ENCODE measurements around the gene H2AZ1.
A peak's percentile ranks its signal among the peaks of the same experiment; 100 is the strongest.

Gene H2AZ1

GRCh38 chr4:99949999-99950912, at the start of gene H2AZ1:
H2AZ1 (minus strand) TSS chr4:99950275; CDS start chr4:99950170, 105 bp downstream.
- Mint-ChIP-seq H3K9me3 (no peaks in the 10 kb centered on the region), H3K27me3 (ENCODE audit: low read depth) (no peaks in the 10 kb centered on the region), H3K36me3 (ENCODE audit: low read depth) (peaks cover 13% of the 10 kb centered on the region), H3K4me1 (ENCODE audit: low read depth) (peaks cover 13% of the 10 kb centered on the region), H3K4me3 (no peak within 1 kb of the TSS), H3K27ac (no peak within 1 kb of the TSS)

- Mint-ChIP-seq H3K4me1 (ENCODE audit: low read depth) (peaks cover 2% of the 10 kb centered on the region), H3K36me3 (ENCODE audit: low read depth) (no peaks in the 10 kb centered on the region), H3K9me3 (no peaks in the 10 kb centered on the region), H3K27ac (no peak overlapping the region), H3K27me3 (ENCODE audit: low read depth) (no peaks in the 10 kb centered on the region), H3K4me3 (no peak overlapping the region)
These were observed 48.2 kb upstream of the H2AZ1 start for GRCh38 chr4:99998062-99998867.

- H3K4me1 Mint-ChIP-seq (ENCODE audit: low read depth), result no peaks in the 10 kb centered on the region
- no peaks in the 10 kb centered on the region for H3K36me3 Mint-ChIP-seq (ENCODE audit: low read depth)
- H3K27ac Mint-ChIP-seq, result no peak overlapping the region
- no peak overlapping the region for H3K4me3 Mint-ChIP-seq
- no peaks in the 10 kb centered on the region for H3K9me3 Mint-ChIP-seq
- H3K27me3 Mint-ChIP-seq (ENCODE audit: low read depth), result peaks cover 5% of the 10 kb centered on the region
These were observed 41.7 kb upstream of the H2AZ1 start for GRCh38 chr4:99991741-99992140.

- Mint-ChIP-seq H3K36me3 (ENCODE audit: low read depth) (no peaks in the 10 kb centered on the region), H3K27ac (no peak overlapping the region), H3K9me3 (no peaks in the 10 kb centered on the region), H3K4me3 (no peak overlapping the region), H3K27me3 (ENCODE audit: low read depth) (peaks cover 9% of the 10 kb centered on the region), H3K4me1 (ENCODE audit: low read depth) (no peaks in the 10 kb centered on the region)
These were observed 37.6 kb upstream of the H2AZ1 start for GRCh38 chr4:99987681-99988080.

GRCh38 chr4:99986792-99987191, 36.7 kb upstream of the H2AZ1 start:
- no peaks in the 10 kb centered on the region for H3K9me3 Mint-ChIP-seq

GRCh38 chr4:99983289-99983943, 33.3 kb upstream of the H2AZ1 start:
- Mint-ChIP-seq H3K4me3 (no peak overlapping the region), H3K27me3 (ENCODE audit: low read depth) (peaks cover 12% of the 10 kb centered on the region), H3K9me3 (peaks cover 4% of the 10 kb centered on the region), H3K4me1 (ENCODE audit: low read depth) (no peaks in the 10 kb centered on the region), H3K27ac (no peak overlapping the region), H3K36me3 (ENCODE audit: low read depth) (no peaks in the 10 kb centered on the region)

More at GRCh38 chr4:99986792-99987191, 36.7 kb upstream of the H2AZ1 start:
- Mint-ChIP-seq H3K27me3 (ENCODE audit: low read depth) (peaks cover 9% of the 10 kb centered on the region), H3K27ac (no peak overlapping the region), H3K4me3 (no peak overlapping the region), H3K36me3 (ENCODE audit: low read depth) (no peaks in the 10 kb centered on the region), H3K4me1 (ENCODE audit: low read depth) (no peaks in the 10 kb centered on the region)

- no peak overlapping the region for H3K4me3 Mint-ChIP-seq
- no peak overlapping the region for H3K27ac Mint-ChIP-seq
- peaks cover 4% of the 10 kb centered on the region for H3K9me3 Mint-ChIP-seq
- H3K36me3 Mint-ChIP-seq (ENCODE audit: low read depth), result no peaks in the 10 kb centered on the region
- no peaks in the 10 kb centered on the region for H3K4me1 Mint-ChIP-seq (ENCODE audit: low read depth)
- peaks cover 15% of the 10 kb centered on the region for H3K27me3 Mint-ChIP-seq (ENCODE audit: low read depth)
These were observed 29.8 kb upstream of the H2AZ1 start for GRCh38 chr4:99979872-99980271.

GRCh38 chr4:99971453-99972111, 21.5 kb upstream of the H2AZ1 start:
- Mint-ChIP-seq H3K4me3 (no peak overlapping the region), H3K27me3 (ENCODE audit: low read depth) (peaks cover 48% of the 10 kb centered on the region), H3K36me3 (ENCODE audit: low read depth) (no peaks in the 10 kb centered on the region), H3K27ac (no peak overlapping the region), H3K4me1 (ENCODE audit: low read depth) (no peaks in the 10 kb centered on the region), H3K9me3 (peaks cover 5% of the 10 kb centered on the region)

- H3K27me3 Mint-ChIP-seq (ENCODE audit: low read depth), result peaks cover 35% of the 10 kb centered on the region
- peaks cover 10% of the 10 kb centered on the region for H3K4me1 Mint-ChIP-seq (ENCODE audit: low read depth)
- no peak overlapping the region for H3K27ac Mint-ChIP-seq
- no peaks in the 10 kb centered on the region for H3K9me3 Mint-ChIP-seq
- peaks cover 2% of the 10 kb centered on the region for H3K36me3 Mint-ChIP-seq (ENCODE audit: low read depth)
- no peak overlapping the region for H3K4me3 Mint-ChIP-seq
These were observed 18.3 kb upstream of the H2AZ1 start for GRCh38 chr4:99968330-99968729.

- Mint-ChIP-seq H3K27ac (no peak overlapping the region), H3K4me1 (ENCODE audit: low read depth) (peaks cover 10% of the 10 kb centered on the region), H3K4me3 (no peak overlapping the region), H3K36me3 (ENCODE audit: low read depth) (peaks cover 2% of the 10 kb centered on the region), H3K9me3 (no peaks in the 10 kb centered on the region), H3K27me3 (ENCODE audit: low read depth) (peaks cover 31% of the 10 kb centered on the region)
These were observed 16.6 kb upstream of the H2AZ1 start for GRCh38 chr4:99966692-99967091.

- Mint-ChIP-seq H3K4me3 (no peak overlapping the region), H3K36me3 (ENCODE audit: low read depth) (peaks cover 2% of the 10 kb centered on the region), H3K27me3 (ENCODE audit: low read depth) (peaks cover 31% of the 10 kb centered on the region), H3K27ac (peak overlapping the region; percentile 18), H3K4me1 (ENCODE audit: low read depth) (peaks cover 11% of the 10 kb centered on the region), H3K9me3 (no peaks in the 10 kb centered on the region)
These were observed 15.7 kb upstream of the H2AZ1 start for GRCh38 chr4:99965674-99966350.

- Mint-ChIP-seq H3K4me1 (ENCODE audit: low read depth) (peaks cover 11% of the 10 kb centered on the region), H3K27me3 (ENCODE audit: low read depth) (peaks cover 36% of the 10 kb centered on the region), H3K9me3 (no peaks in the 10 kb centered on the region), H3K36me3 (ENCODE audit: low read depth) (peaks cover 2% of the 10 kb centered on the region), H3K4me3 (no peak overlapping the region), H3K27ac (no peak overlapping the region)
These were observed 15.1 kb upstream of the H2AZ1 start for GRCh38 chr4:99965173-99965572.

- Mint-ChIP-seq H3K9me3 (peaks cover 6% of the 10 kb centered on the region), H3K27ac (no peak overlapping the region), H3K4me3 (no peak overlapping the region), H3K4me1 (ENCODE audit: low read depth) (peaks cover 11% of the 10 kb centered on the region), H3K27me3 (ENCODE audit: low read depth) (peaks cover 21% of the 10 kb centered on the region), H3K36me3 (ENCODE audit: low read depth) (peaks cover 5% of the 10 kb centered on the region)
These were observed 11.6 kb upstream of the H2AZ1 start for GRCh38 chr4:99961711-99962110.
